Measurements from ENCODE around the gene PCDHGA1.

DNA sequence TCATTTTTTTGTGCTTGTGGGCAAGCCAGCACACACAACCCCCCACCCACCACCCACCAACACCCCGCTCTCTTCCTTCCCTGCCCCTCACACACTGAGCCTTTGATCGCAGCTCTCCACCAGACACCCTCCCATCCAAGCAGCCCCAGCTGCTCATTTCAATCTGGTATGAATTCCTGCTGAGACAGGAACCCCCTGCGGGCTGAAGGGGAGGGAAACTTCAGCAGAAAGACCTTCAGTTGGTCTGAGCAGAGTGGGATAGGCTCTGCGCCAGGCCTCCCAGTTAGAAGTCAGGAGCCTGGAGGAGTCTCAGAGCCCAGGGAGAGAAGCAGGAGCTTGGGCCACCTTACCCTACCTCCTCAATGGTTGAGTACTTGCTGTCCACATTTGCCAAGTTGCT is 165.7 kb downstream of the PCDHGA1 start:
- TF ChIP-seq, protein P1, sequence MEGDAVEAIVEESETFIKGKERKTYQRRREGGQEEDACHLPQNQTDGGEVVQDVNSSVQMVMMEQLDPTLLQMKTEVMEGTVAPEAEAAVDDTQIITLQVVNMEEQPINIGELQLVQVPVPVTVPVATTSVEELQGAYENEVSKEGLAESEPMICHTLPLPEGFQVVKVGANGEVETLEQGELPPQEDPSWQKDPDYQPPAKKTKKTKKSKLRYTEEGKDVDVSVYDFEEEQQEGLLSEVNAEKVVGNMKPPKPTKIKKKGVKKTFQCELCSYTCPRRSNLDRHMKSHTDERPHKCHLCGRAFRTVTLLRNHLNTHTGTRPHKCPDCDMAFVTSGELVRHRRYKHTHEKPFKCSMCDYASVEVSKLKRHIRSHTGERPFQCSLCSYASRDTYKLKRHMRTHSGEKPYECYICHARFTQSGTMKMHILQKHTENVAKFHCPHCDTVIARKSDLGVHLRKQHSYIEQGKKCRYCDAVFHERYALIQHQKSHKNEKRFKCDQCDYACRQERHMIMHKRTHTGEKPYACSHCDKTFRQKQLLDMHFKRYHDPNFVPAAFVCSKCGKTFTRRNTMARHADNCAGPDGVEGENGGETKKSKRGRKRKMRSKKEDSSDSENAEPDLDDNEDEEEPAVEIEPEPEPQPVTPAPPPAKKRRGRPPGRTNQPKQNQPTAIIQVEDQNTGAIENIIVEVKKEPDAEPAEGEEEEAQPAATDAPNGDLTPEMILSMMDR (IDR thresholded peaks at IDR 0.05; ENCODE audit: poor library complexity, severe bottlenecking): no peak
- TF ChIP-seq EZH2 (IDR thresholded peaks at IDR 0.05; ENCODE audit: borderline replicate concordance, insufficient read depth, low read length, poor library complexity, severe bottlenecking): no peak
- no peak for TF ChIP-seq POLR2AphosphoS5 (IDR thresholded peaks at IDR 0.05)
- TF ChIP-seq, protein P2, sequence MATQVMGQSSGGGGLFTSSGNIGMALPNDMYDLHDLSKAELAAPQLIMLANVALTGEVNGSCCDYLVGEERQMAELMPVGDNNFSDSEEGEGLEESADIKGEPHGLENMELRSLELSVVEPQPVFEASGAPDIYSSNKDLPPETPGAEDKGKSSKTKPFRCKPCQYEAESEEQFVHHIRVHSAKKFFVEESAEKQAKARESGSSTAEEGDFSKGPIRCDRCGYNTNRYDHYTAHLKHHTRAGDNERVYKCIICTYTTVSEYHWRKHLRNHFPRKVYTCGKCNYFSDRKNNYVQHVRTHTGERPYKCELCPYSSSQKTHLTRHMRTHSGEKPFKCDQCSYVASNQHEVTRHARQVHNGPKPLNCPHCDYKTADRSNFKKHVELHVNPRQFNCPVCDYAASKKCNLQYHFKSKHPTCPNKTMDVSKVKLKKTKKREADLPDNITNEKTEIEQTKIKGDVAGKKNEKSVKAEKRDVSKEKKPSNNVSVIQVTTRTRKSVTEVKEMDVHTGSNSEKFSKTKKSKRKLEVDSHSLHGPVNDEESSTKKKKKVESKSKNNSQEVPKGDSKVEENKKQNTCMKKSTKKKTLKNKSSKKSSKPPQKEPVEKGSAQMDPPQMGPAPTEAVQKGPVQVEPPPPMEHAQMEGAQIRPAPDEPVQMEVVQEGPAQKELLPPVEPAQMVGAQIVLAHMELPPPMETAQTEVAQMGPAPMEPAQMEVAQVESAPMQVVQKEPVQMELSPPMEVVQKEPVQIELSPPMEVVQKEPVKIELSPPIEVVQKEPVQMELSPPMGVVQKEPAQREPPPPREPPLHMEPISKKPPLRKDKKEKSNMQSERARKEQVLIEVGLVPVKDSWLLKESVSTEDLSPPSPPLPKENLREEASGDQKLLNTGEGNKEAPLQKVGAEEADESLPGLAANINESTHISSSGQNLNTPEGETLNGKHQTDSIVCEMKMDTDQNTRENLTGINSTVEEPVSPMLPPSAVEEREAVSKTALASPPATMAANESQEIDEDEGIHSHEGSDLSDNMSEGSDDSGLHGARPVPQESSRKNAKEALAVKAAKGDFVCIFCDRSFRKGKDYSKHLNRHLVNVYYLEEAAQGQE (IDR thresholded peaks at IDR 0.05; ENCODE audit: borderline replicate concordance): no peak
- no peak for TF ChIP-seq SMC3 (conservative IDR thresholded peaks at IDR 0.05; ENCODE audit: poor library complexity)
